ENCODE data around the gene DTD1.

DTD1 gene

DNA sequence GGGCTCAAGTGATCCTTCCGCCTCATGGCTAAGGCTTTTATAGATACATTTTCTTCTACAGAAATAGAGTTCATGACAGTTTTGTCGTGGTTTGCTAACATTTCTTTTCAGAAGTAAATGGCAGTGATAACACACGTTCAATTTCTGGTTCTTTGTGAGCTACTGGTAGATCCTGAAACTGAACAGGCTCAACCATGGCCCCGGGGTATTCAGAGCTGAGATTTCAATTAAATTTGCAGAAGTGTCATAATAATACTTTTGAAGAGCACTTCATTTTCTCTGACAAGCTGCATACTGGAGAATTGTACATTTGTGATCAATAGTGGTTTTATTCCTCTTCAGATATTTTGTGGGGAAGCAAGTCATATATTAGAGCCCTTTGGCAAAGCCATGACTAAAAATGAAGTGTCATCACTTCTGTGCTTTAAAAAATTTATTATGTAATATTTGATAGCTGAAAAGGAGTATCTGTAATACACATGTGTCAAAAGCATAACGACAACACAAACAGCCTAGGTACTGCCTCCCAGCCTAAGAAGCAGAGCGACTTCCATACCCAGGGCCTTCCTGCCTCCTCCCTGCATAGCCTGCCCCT is 141.5 kb downstream of the DTD1 start (continued):
- TF ChIP-seq, protein P1, sequence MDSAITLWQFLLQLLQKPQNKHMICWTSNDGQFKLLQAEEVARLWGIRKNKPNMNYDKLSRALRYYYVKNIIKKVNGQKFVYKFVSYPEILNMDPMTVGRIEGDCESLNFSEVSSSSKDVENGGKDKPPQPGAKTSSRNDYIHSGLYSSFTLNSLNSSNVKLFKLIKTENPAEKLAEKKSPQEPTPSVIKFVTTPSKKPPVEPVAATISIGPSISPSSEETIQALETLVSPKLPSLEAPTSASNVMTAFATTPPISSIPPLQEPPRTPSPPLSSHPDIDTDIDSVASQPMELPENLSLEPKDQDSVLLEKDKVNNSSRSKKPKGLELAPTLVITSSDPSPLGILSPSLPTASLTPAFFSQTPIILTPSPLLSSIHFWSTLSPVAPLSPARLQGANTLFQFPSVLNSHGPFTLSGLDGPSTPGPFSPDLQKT (IDR thresholded peaks at IDR 0.05; ENCODE audit: borderline replicate concordance, low read depth, low read length) = no peak
- TF ChIP-seq ZNF341 (tag by site-specific recombination; IDR thresholded peaks at IDR 0.05; ENCODE audit: low read depth) (no peak), ZNF121 (tag by site-specific recombination; IDR thresholded peaks at IDR 0.05) (no peak), ZNF626 (tag by site-specific recombination; IDR thresholded peaks at IDR 0.05) (no peak)
- TF ChIP-seq, protein P2, sequence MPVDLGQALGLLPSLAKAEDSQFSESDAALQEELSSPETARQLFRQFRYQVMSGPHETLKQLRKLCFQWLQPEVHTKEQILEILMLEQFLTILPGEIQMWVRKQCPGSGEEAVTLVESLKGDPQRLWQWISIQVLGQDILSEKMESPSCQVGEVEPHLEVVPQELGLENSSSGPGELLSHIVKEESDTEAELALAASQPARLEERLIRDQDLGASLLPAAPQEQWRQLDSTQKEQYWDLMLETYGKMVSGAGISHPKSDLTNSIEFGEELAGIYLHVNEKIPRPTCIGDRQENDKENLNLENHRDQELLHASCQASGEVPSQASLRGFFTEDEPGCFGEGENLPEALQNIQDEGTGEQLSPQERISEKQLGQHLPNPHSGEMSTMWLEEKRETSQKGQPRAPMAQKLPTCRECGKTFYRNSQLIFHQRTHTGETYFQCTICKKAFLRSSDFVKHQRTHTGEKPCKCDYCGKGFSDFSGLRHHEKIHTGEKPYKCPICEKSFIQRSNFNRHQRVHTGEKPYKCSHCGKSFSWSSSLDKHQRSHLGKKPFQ (tag by site-specific recombination; IDR thresholded peaks at IDR 0.05) = no peak

DNA sequence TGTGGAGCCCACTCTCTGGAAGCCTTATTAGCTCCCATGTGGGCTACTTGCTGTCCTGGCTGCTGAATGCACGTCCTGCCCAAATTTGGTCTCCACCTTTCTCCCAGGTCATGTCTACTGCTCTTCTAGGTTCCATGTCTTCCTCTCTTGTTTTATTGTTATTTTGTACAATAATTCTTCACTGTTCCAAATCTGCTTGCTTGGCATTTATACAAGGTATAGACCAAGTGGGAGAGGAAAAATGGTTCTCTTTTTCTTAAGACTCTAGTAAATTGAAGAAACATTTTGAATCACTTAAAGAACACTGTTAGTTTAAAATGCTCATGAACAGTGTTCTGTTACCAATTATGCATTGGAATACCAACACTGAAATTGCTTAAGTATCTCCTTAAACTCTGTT is 144.1 kb downstream of the DTD1 start:
- Histone ChIP-seq H3K36me3 (ENCODE audit: control insufficient read depth in 2 of 2, insufficient read depth in 1 of 2, low read length in 2 of 2) (no peaks in the 10 kb centered on the region), H3K4me3 (ENCODE audit: low read depth, low read length) (no peak overlapping the region), H3K4me1 (ENCODE audit: control insufficient read depth, insufficient read depth, low read length) (no peaks in the 10 kb centered on the region), H3K27ac (ENCODE audit: extremely low read depth, low read depth, low read length) (no peak overlapping the region), H3K9me3 (ENCODE audit: control insufficient read depth, insufficient read depth, low read depth, low read length) (no peaks in the 10 kb centered on the region)
- ChIA-PET CTCF (interaction anchor here (0.5 kb wide), 1 partner anchor 689 kb away, joined by 3 read pairs; no protein-coding TSS in a partner anchor), POLR2A (no interaction called here)
- TF ChIP-seq ZNF324 (tag by site-specific recombination; IDR thresholded peaks at IDR 0.05) = no peak
- TF ChIP-seq, protein P3, sequence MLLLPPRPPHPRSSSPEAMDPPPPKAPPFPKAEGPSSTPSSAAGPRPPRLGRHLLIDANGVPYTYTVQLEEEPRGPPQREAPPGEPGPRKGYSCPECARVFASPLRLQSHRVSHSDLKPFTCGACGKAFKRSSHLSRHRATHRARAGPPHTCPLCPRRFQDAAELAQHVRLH (tag by site-specific recombination; IDR thresholded peaks at IDR 0.05) = no peak
- TF ChIP-seq, protein P4, sequence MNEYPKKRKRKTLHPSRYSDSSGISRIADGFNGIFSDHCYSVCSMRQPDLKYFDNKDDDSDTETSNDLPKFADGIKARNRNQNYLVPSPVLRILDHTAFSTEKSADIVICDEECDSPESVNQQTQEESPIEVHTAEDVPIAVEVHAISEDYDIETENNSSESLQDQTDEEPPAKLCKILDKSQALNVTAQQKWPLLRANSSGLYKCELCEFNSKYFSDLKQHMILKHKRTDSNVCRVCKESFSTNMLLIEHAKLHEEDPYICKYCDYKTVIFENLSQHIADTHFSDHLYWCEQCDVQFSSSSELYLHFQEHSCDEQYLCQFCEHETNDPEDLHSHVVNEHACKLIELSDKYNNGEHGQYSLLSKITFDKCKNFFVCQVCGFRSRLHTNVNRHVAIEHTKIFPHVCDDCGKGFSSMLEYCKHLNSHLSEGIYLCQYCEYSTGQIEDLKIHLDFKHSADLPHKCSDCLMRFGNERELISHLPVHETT (tag by site-specific recombination; IDR thresholded peaks at IDR 0.05) = no peak
- no peak for TF ChIP-seq SP3 (tag by site-specific recombination; IDR thresholded peaks at IDR 0.05)
- TF ChIP-seq ZNF621 (tag by site-specific recombination; IDR thresholded peaks at IDR 0.05) = no peak
- no peak for TF ChIP-seq ZNF701 (tag by site-specific recombination; IDR thresholded peaks at IDR 0.05)
- TF ChIP-seq ZNF768 (tag by site-specific recombination; IDR thresholded peaks at IDR 0.05) = no peak
- TF ChIP-seq ZXDB (tag by site-specific recombination; IDR thresholded peaks at IDR 0.05) = no peak
- TF ChIP-seq, protein P1 (IDR thresholded peaks at IDR 0.05; ENCODE audit: borderline replicate concordance, low read depth, low read length) = no peak
- TF ChIP-seq ZFP3 (tag by site-specific recombination; IDR thresholded peaks at IDR 0.05; ENCODE audit: low read depth) = no peak
- no peak for TF ChIP-seq ZNF37A (tag by site-specific recombination; IDR thresholded peaks at IDR 0.05)
- no peak for TF ChIP-seq ZNF266 (tag by site-specific recombination; IDR thresholded peaks at IDR 0.05; ENCODE audit: low read depth)
- TF ChIP-seq ZBTB8A (tag by site-specific recombination; IDR thresholded peaks at IDR 0.05) = no peak
- TF ChIP-seq, protein P5, sequence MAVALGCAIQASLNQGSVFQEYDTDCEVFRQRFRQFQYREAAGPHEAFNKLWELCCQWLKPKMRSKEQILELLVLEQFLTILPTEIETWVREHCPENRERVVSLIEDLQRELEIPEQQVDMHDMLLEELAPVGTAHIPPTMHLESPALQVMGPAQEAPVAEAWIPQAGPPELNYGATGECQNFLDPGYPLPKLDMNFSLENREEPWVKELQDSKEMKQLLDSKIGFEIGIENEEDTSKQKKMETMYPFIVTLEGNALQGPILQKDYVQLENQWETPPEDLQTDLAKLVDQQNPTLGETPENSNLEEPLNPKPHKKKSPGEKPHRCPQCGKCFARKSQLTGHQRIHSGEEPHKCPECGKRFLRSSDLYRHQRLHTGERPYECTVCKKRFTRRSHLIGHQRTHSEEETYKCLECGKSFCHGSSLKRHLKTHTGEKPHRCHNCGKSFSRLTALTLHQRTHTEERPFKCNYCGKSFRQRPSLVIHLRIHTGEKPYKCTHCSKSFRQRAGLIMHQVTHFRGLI (tag by site-specific recombination; IDR thresholded peaks at IDR 0.05) = no peak
- no peak for TF ChIP-seq SETDB1 (IDR thresholded peaks at IDR 0.05; ENCODE audit: insufficient read length, low read length)
- no peak for TF ChIP-seq ZBTB20 (tag by site-specific recombination; IDR thresholded peaks at IDR 0.05)
- TF ChIP-seq, protein P6, sequence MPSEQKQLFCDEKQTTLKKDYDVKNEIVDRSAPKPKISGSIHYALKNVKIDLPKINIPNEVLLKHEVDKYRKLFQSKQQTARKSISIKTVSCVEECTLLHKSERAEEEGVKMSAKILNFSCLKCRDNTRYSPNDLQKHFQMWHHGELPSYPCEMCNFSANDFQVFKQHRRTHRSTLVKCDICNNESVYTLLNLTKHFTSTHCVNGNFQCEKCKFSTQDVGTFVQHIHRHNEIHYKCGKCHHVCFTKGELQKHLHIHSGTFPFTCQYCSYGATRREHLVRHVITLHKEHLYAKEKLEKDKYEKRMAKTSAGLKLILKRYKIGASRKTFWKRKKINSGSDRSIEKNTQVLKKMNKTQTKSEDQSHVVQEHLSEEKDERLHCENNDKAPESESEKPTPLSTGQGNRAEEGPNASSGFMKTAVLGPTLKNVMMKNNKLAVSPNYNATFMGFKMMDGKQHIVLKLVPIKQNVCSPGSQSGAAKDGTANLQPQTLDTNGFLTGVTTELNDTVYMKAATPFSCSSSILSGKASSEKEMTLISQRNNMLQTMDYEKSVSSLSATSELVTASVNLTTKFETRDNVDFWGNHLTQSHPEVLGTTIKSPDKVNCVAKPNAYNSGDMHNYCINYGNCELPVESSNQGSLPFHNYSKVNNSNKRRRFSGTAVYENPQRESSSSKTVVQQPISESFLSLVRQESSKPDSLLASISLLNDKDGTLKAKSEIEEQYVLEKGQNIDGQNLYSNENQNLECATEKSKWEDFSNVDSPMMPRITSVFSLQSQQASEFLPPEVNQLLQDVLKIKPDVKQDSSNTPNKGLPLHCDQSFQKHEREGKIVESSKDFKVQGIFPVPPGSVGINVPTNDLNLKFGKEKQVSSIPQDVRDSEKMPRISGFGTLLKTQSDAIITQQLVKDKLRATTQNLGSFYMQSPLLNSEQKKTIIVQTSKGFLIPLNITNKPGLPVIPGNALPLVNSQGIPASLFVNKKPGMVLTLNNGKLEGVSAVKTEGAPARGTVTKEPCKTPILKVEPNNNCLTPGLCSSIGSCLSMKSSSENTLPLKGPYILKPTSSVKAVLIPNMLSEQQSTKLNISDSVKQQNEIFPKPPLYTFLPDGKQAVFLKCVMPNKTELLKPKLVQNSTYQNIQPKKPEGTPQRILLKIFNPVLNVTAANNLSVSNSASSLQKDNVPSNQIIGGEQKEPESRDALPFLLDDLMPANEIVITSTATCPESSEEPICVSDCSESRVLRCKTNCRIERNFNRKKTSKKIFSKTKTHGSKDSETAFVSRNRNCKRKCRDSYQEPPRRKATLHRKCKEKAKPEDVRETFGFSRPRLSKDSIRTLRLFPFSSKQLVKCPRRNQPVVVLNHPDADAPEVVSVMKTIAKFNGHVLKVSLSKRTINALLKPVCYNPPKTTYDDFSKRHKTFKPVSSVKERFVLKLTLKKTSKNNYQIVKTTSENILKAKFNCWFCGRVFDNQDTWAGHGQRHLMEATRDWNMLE (tag by site-specific recombination; conservative IDR thresholded peaks at IDR 0.05; ENCODE audit: low read depth) = no peak
- TF ChIP-seq ZEB2 (tag by site-specific recombination; IDR thresholded peaks at IDR 0.05) = no peak
- no peak for TF ChIP-seq YY2 (tag by site-specific recombination; IDR thresholded peaks at IDR 0.05)
- TF ChIP-seq RBAK (tag by site-specific recombination; IDR thresholded peaks at IDR 0.05) = no peak

All from HEK293 (cell line).